ENCODE results near the gene GGT1. TPM values are rescaled to one million over a fixed set of nuclear protein-coding genes. Genes with fewer than 3 reads are reported as not detected.
"Not testable (repeated sequence)": the region's sequence is repeated elsewhere in the genome, so short reads cannot be mapped to it uniquely, and the experiment has no call there.

GGT1 gene
- 2.5 TPM for total RNA-seq

DNA sequence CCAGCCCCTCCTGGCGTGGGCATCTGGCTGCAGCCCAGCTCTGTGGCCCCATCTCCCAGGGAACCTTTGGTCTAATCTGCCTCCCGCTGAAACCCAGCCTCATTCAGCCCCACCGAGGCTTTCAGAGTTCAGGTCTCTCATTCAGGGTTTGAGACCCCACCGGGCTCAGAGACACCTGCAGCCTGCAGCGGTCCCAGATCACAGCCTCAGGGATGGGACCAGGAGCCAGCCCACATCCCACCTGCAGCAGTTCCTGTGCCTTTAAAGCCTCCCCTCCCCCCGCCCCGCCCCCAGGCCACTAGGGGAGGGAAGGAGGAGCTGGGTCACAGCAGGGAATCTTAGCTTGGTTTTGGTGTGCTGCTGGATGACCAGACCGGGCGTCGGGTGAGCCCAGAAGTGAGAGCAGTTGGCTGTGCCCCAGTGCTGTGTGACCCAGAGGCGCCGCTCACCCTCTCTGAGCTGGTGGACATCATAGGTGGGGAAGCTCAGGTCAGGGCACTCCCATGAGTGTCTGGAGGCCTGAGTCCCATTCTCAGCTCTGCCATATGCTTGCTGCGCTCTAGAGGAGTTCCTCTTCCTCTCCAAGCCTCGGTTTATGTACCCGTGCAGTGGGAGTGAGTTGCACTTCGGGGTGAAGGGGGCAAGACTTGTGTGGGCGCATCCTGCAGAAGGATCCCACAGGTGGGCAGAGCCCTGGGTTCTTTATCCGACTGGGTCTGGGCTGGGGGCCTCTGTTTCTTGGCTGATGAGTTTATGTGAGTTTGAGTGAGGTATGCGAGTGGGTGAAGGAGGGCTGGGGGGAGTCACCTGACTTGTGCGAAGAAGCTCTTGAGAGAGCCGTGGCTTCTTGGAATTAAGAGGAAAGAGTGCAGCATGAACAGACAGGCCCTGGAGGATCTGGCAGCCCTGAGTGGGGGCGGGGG, at the start of gene GGT1:
Gene GGT1 (plus strand): TSS at position 347 of the 923 bp plus-strand sequence. CDS start 7,889 bp downstream, outside the sequence.
- not testable (repeated sequence) for DNase-seq

DNA sequence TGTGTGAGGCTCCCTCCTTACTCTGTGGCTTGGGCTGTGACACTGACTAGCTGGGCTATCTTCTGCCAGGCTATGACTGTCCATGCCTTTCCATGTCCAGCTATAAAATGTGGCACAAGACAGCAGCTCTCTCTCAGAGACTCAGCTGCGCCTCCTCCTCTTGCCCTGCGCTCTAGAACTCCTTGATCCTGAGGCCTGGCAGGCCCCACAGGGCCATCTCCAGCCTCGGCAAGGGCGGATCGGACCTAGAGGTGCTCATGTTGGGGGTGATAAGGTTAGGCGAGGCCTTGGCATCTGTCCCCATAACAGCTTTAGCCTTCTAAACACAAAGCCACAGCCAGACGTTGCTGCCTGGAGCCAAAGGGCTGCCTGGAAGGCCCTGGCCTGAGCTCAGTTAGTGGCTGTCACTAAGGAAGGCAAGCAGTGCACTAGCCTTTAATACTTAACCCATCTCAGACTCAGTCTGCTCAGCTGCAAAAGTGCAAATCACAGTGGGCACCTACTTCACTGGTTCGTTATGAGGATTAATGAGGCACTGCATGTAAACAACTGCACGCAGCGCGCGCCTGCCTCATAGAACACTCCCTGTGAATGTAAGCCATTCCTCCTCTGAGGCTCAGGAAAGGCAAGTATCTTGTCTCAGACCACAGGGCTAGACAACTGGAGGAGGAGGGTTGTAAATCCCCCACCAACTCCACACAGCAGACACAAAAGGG, 49.2 kb upstream of the GGT1 start:
- no peak for DNase-seq

DNA sequence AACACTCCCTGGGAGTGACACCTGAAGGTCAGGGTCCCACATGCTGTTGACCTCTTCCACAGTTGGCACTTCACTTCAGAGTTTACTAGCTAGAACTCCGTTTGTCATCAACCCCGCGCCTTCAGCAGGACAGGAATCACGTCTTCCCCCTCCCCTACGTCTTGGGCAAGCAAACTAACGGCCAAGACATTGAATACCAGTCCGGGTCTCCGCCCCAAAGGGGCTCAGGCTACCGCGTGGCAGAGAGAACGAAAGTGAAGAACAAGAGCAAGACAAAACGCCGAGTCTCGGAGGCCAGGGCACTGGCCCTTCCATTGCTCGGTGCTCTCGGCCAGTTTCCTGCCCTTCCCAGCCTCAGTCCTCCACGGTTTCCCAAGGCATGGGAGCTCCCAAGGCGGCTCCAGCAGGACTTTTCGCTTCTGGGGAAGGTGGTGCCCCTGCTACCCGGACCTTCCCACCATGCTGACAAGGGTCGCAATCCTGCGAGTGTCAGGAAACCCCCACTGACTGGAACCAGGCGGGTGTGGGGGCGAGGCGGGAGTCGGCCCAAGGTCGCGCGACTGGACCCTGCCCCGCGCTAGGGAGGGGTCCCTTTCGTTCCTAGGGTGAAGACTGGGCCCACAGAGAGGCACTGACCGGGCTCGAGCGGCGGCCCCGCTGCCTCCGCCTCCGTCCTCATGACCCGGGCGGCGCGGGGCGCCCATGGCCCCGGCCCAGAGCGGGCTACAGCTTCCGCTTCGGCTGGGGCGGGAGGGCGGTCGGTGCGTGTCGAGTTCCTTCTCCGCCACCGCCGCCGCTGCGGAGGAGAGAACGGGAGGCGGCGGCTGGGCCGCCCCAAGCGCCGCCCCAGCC, 48.5 kb upstream of the GGT1 start, which contains the start of gene GUCD1:
Gene GUCD1 (minus strand): TSS at position 826 of the 852 bp plus-strand sequence. CDS start 147 bp downstream, at position 679.
- DNase-seq = peak; percentile 31

DNA sequence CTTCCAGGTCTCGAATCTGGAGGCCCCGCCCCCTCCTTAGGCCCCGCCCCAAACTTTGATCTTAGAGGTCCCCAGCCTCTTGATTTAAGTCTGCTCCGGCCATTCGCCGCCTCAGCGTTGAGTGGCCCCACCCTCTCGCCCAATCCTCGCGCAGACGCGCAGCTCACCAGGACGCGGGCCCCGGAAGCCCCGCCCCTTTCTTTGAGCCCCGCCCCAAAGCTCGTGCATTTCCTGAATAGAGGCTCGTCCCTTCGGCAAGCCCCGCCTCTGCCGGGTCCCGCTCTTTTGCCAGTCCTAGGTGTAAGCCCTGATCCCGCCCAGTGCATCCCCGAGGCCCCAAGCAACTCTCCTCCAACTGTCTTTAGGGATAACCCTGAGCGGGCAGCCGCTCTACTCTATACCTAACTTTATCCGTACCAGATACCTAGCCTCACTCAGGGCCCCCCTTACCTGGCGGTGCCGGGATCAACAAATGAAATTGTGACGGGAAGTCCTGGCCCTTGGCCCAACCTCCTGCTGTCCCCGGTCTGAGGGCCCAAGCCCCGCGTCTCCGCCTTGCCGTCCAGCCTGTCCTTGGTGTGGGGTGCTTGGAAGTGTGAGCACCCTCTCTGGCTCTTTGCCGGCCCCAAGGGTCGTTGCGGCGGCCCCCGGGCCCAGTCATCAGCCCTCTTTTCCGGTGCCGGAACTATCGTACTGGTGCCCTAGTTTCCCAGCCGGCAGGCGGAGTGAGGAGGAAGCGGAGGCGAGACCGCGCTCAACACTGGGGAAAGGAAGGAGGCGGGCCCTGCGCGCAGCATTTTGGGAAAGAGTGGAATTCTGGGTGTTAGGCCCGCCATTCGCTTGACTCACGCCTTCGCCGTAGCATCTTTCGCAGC, 47.6 kb upstream of the GGT1 start, which contains the start of gene SNRPD3:
Gene SNRPD3 (plus strand): TSS at position 835 of the 875 bp plus-strand sequence. CDS start 1,676 bp downstream, outside the sequence.
- peak; percentile 99 for DNase-seq

DNA sequence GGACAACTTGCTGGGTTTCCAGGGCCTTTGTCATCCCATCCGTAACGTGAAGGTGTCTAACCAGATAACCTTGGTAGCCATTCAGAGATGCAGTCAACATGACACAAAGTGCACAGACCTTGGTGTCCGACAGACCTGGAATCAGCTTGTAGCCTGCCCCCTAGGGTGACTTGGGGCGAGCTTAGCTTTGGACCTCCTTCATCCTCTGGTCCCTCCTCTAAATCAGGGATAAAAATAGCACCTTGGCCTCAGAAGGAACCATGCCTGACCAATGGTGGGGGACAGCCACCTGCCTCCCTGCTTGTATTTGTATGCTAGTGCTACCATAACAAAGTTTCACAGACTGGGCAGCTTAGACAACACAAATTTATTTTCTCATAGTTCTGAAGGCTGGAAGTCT, 43.5 kb upstream of the GGT1 start:
- DNase-seq = no peak

DNA sequence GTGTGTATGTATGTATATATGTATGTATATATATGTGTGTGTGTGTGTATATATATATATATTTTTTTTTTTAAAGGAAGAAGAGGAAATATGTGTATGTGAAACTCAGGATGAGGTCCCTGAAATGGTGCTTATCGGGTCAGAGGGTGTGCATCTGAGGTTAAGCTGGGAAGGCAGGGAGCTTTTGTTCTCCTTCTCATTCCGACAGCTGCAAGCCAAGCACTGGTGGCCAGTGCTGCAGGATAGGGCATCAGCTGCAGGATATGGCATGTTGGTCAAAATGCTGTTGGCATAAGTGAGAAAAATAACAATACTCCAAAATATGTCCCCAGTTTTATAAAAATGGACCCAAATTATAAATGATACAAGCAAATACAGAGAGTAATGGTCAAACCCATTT, 39.7 kb upstream of the GGT1 start:
- DNase-seq = no peak

DNA sequence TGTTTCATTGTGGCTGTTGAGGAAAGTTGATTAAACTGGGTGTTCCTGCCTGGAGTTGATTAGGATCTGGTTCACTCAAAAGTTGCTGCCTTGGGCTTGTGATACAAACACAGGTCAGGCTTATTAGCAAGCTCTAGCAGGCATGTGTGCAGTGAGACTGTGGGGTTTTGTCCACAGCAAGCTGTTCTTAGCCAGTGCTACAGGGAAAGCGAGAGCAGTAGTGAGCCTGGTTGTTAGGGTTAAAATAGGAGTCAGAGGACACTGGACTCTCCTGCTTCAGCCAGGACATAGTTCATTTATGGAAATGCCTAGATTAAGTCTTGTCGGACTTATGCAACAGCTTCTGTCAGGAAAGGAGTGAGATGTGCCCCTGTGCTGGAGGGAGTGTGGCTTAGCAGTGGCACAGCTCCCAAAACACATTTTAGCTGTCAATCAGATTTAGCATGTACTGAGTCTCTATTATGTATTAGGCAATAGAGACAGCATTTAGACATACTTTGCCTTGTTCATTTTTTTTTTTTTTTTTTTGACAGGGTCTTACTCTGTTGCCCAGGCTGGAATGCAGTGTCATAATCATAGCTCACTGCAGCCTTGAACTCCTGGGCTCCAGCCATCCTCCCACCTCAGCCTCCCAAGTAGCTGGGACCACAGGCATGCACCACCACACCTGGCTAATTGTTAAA, 38.5 kb upstream of the GGT1 start:
- no peak for DNase-seq

DNA sequence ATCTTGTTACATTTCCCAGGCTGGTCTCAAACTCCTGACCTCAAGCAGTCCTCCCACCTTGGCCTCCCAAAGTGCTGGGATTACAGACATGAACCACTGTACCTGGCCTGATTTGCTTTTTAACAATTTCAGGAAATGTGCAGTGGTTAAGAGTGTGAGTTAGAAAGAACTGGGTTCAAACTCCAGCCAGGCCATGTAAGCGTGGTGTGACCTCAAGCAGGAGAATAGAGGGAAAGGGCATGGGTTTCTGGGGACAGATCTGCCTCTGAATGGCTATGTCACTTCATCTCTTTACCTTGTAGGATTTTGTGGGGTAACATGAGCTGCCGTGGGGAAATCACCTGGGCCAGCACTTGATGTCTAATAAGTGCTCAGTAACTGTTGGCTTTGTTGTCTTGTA, 37.9 kb upstream of the GGT1 start:
- DNase-seq = no peak

DNA sequence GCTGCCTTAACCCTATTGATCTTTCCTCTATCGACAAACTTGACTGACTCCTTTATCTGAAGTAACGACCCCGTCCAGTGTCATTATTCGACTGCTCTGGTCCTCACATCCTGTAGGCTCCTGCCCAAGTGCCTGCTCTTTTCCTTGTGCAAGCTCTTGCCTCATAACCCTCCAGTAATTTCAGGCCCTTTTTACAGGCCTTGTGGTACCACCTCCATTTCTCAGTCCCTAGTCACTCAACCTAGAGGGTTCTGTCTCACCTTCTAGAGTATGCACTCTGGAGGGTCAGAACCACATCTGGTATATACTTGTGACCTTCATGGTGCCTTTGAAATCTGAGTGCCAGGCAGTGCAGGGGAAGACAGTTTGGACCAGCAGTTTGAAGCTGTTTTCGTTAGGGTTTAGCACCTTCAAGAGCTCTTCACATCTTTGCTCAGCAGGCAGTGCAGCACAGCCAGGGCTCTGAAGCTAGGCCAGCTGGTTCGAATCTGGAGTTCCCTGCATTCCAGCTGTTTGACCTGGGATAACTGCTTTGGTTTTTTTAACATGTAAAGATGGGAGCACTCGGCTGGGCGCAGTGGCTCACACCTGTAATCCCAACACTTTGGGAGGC, 36.0 kb upstream of the GGT1 start:
- DNase-seq = no peak

DNA sequence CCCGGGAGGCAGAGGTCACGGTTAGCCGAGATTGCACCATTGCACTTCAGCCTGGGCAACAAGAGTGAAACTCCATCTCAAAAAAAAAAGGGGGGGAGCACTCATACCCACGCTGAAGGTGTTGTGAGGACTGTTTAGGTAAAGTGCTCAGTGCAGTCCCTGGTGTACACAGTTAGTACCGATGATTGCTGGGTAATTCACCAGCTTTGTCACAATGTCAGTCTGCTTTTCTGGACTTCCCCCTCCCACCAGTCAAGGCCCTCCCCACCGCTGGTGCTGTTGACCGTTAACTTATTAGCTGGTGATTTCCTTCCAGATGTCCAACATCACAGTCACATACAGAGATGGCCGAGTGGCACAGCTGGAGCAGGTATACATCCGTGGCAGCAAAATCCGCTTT, 35.3 kb upstream of the GGT1 start:
- no peak for DNase-seq

DNA sequence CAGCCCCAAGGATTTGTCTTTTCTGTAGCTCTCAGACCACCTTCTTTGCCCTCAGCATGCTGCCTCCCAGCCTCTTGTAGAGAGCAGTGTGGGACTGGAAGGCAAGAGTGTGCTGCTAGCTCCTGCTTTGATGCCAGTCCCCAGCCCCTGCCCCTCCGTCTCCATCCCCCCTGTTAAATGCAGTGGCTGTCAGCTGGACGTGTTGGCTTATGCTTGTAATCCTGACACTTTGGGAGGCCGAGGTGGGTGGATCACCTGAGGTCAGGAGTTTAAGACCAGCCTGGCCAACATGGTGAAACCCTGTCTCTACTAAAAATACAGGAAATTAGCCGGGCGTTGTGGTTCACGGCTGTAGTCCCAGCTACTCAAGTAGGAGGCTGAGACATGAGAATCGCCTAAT, 31.7 kb upstream of the GGT1 start:
- no peak for DNase-seq

DNA sequence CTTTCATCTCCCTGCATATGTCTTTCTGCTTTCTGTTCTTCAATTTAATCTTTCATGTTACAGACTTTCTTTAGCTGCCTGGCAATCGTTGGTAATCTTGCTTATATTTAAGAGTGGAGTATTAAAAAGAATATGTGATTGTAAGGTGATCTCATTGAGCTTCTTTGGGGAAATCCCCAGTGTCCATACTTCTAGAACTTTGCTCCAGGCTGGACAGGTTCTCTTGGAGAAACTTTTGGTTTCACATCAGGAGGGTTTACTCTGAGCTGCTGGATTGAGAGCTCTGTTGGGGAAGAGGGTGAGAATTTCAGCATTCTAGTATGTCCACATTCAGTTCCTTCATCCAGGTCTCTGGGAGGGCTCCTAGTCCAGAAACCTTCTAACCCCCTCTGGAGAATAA, 26.2 kb upstream of the GGT1 start:
- no peak for DNase-seq

DNA sequence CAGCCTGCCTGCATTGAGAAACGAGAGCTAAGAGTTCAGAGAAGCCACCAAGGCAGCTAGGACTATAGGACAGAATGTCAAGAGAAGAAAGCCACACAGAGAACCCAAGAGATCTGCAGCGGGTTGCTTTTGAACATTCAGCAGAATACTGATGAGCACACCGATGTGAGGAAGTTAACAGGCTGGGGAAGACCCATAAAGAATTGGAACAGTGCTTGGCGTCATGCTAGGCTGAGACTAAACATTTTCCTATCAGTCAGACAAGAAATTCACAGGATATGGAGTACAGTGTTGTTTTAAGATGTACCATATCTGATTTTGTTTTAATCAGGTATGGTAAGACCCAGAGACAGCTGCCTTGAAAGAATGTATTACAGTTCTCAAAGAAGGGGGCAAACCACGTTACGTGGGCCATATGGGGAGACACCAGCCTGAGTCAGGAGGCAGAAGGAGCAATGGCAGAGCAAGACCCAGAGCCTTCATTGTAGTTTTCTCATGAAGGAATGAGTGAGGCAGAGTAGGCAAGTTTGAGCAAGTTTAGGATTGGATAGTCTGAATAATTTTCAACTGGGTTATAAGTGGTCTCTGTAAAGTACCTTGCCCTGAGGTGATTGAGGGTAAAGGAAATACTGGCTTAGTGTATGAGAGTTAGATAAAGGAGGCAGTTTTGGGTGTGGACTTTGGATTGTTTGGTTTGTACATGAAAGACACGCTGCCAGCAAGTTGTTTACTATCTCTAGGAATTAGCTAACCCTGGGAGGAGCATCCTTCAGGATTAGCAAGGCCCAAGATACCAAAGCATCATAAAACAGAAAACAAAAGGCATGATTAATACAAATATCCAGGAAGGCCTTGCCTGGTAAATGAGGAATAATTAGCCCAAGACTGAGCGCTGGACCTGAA, 24.4 kb upstream of the GGT1 start:
- DNase-seq = no peak

DNA sequence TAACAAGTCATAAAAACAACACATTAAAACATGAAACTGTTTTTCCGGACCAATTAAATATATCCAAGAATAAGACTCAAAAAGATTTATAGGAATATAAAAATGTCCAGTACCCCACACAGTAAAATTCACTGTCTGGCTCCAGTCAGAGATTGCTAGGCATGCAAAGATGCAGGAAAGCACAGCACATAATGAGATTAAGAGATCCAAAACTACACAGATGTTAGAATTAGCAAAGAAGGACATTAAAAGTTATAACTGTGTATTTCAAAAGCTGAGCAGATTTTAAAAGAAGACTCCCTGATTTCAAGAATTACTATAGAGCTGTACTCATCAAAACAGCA, 23.8 kb upstream of the GGT1 start:
- DNase-seq = no peak

DNA sequence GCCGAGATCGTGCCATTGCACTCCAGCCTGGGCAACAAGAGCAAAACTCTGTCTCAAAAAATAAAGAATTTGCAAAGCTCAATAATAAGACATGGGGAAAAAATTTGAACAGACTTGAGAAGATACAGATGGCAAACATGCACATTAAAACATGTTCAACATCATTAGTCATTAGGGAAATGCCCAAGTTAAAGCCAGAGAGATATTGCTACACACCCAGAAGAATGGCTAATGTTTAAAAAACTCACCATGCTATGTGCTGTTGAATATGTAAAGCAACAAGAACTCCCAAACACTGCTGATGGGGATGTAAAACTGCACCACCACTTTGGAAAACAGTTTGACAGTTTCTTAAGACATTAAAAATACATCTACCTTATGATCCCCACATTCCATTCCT, 22.7 kb upstream of the GGT1 start:
- DNase-seq = no peak

DNA sequence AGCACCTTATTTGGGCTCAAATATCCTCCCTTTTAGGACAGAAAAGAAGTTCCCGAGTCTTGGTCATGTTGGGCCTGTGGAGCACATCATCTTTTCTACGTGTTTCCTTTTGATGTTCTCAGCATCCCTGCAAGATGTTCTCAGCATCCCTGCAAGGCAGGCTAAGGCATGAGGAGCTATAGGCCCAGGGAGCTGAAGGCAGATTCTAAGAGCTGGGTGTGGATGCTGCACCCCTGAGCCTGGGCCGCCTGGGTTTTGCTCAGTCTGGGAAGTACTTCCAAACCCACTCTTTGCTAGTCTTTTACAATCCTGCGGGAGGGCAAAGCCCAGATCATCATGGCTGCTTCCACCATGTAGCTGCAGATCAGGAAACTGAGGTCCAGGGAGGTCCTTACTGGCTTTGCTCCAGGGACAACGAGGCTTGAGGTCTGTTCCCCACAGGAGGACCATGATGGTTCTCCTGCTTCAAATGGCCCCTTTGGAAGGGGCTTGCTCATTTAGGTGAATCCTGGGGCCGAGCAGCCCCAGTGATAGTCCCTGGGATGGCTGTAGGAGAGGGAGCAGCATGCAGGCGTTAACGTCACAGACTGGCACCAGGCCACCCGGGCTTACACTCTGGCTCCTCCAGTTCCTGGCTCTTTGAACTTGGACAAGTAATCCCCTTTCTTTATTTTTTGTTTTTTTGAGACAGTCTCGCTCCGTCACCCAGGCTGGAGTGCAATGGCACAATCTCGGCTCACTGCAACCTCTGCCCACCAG, 20.8 kb upstream of the GGT1 start:
- DNase-seq = no peak

DNA sequence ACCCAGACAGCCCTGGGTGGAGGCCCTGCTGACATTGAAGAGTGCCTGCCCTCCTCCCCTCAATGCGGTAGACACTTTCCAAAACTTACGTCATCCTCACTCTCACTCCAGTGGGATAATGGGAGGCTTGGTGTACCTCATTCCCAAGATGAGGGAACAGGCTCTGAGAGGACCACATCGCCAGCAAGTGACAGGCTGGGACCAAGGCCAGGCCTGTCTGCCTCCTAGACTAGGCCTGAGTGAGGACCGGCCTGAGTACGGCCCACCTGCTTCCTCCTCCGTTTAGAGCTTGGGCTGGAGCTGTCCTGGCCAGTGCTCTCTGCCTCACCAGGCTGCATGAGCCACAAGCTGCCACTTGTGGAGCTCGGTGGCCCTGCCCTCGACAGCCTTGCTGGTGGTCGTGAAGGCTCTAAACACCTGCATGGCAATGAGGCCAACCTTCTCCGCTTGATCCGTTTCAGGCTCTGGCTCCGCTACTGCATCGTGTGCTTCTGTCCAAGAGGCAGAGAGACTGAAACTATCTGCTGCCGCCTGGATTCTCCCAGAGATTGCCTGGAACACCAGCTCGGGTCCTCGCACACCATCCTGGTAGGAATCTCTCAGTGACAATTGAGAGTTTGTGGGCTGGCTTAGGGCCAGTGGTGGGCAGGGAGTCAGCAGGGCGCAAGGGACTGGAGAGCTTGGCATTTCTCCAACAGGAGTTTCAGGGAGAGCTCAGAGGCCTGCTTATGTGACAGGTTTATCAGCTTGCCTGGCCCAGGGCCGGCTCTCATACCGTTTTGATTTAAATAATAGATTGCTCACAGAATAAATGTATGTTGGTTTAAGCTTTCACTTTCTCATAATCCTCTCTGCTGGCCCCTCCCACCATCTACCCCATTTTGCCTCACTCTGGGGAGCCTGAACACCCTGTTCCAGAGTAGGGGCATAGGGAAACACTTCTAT, 19.5 kb upstream of the GGT1 start:
- DNase-seq = no peak
